ENCODE results near the gene SNTG2. TPM values are rescaled to one million over a fixed set of nuclear protein-coding genes. Genes with fewer than 3 reads are reported as not detected.

The SNTG2 gene
- total RNA-seq, 1 donor = under 0.01 TPM

- H3K4me3 ChIP-seq (ENCODE audit: low read depth, low read length) = no peak overlapping the region
- TF ChIP-seq, protein P1, sequence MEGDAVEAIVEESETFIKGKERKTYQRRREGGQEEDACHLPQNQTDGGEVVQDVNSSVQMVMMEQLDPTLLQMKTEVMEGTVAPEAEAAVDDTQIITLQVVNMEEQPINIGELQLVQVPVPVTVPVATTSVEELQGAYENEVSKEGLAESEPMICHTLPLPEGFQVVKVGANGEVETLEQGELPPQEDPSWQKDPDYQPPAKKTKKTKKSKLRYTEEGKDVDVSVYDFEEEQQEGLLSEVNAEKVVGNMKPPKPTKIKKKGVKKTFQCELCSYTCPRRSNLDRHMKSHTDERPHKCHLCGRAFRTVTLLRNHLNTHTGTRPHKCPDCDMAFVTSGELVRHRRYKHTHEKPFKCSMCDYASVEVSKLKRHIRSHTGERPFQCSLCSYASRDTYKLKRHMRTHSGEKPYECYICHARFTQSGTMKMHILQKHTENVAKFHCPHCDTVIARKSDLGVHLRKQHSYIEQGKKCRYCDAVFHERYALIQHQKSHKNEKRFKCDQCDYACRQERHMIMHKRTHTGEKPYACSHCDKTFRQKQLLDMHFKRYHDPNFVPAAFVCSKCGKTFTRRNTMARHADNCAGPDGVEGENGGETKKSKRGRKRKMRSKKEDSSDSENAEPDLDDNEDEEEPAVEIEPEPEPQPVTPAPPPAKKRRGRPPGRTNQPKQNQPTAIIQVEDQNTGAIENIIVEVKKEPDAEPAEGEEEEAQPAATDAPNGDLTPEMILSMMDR (IDR thresholded peaks at IDR 0.05; ENCODE audit: insufficient read depth, low read depth, low read length) = no peak
- DNase-seq (ENCODE audit: low read depth) = no peak
Observed at GRCh38 chr2:1153920-1154319, 203.3 kb downstream of the SNTG2 start.

- DNase-seq (ENCODE audit: low read depth) = no peak
- TF ChIP-seq, protein P1 (IDR thresholded peaks at IDR 0.05; ENCODE audit: insufficient read depth, low read depth, low read length) = no peak
Observed at GRCh38 chr2:1154710-1155594, 204.3 kb downstream of the SNTG2 start.

DNA sequence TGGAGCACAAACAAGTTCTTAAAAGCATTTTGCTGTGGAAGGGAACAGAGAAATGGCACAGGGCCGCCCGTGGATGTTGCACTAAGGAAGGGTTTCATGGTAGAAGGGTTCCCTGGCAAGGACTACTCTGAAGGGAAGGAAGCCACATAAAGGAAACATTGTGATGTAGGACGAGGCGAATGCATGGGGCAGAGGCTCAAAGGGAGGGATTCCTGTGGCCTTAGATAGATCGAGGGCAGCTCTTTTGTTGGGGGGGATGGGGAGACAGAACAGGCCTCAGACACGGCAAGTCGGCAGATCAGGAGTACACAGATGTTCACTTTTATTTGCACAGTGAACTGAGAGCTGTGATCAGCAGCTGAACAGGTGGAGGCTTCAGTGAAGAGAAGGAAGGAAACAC lies 205.4 kb downstream of the SNTG2 start:
- TF ChIP-seq, protein P1 (IDR thresholded peaks at IDR 0.05; ENCODE audit: insufficient read depth, low read depth, low read length) = no peak
- DNase-seq (ENCODE audit: low read depth) = no peak
- H3K4me3 ChIP-seq (ENCODE audit: low read depth, low read length) = no peak overlapping the region

More at GRCh38 chr2:1154710-1155594, 204.3 kb downstream of the SNTG2 start:
- H3K4me3 ChIP-seq (ENCODE audit: low read depth, low read length) = no peak overlapping the region

DNA sequence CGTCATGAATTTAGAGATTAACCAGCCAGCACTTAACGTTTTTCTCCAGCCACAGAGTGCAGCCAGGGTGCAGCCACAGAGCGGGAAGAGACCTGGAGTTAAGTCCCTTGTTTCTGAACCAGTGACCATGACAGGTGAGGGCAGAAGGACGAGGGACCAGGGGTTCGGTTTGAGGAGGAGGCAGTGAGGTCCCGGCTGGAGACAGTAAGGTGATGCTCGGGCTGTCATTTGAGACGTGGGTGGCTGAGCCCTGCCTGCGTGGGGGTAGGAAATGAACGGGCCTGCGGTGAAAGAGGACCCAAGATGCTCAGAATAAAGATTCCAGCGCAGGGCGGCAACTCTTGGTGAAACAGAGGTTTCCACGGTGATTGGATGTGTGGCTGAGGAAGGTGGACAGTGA lies 205.9 kb downstream of the SNTG2 start:
- no peak for DNase-seq (ENCODE audit: low read depth)
- no peak overlapping the region for H3K4me3 ChIP-seq (ENCODE audit: low read depth, low read length)
- TF ChIP-seq, protein P1 (IDR thresholded peaks at IDR 0.05; ENCODE audit: insufficient read depth, low read depth, low read length) = no peak

GRCh38 chr2:1157107-1157506 lies 206.5 kb downstream of the SNTG2 start:
- DNase-seq (ENCODE audit: low read depth) = no peak
- H3K4me3 ChIP-seq (ENCODE audit: low read depth, low read length) = no peak overlapping the region
- TF ChIP-seq, protein P1 (IDR thresholded peaks at IDR 0.05; ENCODE audit: insufficient read depth, low read depth, low read length) = no peak

DNA sequence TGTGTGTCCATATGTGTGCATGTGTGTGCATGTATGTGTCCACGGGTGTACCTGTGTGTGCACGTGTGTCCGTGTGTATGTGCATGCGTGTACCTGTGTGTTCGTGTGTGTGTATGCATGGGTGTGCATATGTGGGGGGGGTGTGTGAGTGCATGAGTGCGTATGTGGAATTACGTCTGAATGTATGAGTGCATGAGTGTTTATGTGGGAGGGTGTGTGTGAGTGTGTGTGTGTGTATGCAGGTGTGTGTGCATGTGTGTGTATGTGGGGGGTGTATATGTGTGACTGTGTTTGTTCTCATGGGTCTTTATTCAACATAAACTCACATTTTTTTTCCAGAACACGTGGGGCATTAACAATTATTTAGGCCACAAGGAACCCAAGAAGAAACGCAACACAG lies 208.4 kb downstream of the SNTG2 start:
- TF ChIP-seq, protein P1 (IDR thresholded peaks at IDR 0.05; ENCODE audit: insufficient read depth, low read depth, low read length) = no peak
- DNase-seq (ENCODE audit: low read depth) = no peak
- no peak overlapping the region for H3K4me3 ChIP-seq (ENCODE audit: low read depth, low read length)
